A673 (cell line): ENCODE results near the gene TTC33. TPM values are rescaled to one million over a fixed set of nuclear protein-coding genes. Genes with fewer than 3 reads are reported as not detected.

Experiments
- BruUV-seq: library from RNA; stranded (reverse); fragments of 400-500 nt; replicated peaks from 2 replicates; lab custom pipeline; 2021; lab: Mats Ljungman, UMichigan
- CTCF ChIA-PET: fragments of 300-600 bp; sonication (Branson Sonifier 250); formaldehyde crosslinking; loops from one replicate; lab custom pipeline; 2022; ENCODE audit warnings: antibody characterized with exemption; lab: Charles Lee
- POLR2A ChIA-PET: fragments of 300-600 bp; sonication (Branson Sonifier 250); formaldehyde crosslinking; loops from one replicate; lab custom pipeline; 2022; ENCODE audit warnings: antibody characterized with exemption; ENCODE audit not compliant: low non-redundant PET; lab: Charles Lee
- DNase-seq: peaks from one replicate; pipeline ENCODE4 v3.0.0-alpha.2; 2015; ENCODE audit warnings: low spot score
- H3K27ac ChIP-seq: fragments of 200-600 bp; sonication (generic); 2 replicates; pipeline ENCODE4 v1.5.1; 2016; ENCODE audit warnings: mixed run types, low read depth, mild to moderate bottlenecking, mixed read lengths, antibody characterized with exemption, low read length; ENCODE audit not compliant: poor library complexity, severe bottlenecking
- H3K27me3 ChIP-seq: fragments of 200-600 bp; sonication (generic); replicated peaks from 2 replicates; pipeline ENCODE4 v1.6.1; 2017; ENCODE audit warnings: mixed run types, low read depth, mild to moderate bottlenecking, mixed read lengths, antibody characterized with exemption, low read length; ENCODE audit not compliant: insufficient read depth, poor library complexity
- H3K36me3 ChIP-seq: fragments of 200-600 bp; sonication (generic); 2 replicates; pipeline ENCODE4 v1.6.1; 2016; ENCODE audit warnings: mixed run types, mild to moderate bottlenecking, mixed read lengths, antibody characterized with exemption, low read length; ENCODE audit not compliant: insufficient read depth, poor library complexity, severe bottlenecking
- H3K4me1 ChIP-seq: fragments of 200-600 bp; sonication (generic); 2 replicates; pipeline ENCODE4 v1.6.1; 2017; ENCODE audit warnings: mixed run types, mild to moderate bottlenecking, mixed read lengths, antibody characterized with exemption, low read length; ENCODE audit not compliant: insufficient read depth, poor library complexity, severe bottlenecking
- H3K4me3 ChIP-seq: fragments of 200-600 bp; sonication (generic); 2 replicates; pipeline ENCODE4 v1.5.1; 2016; ENCODE audit warnings: low read depth, mixed run types, mild to moderate bottlenecking, mixed read lengths, low read length; ENCODE audit not compliant: poor library complexity, severe bottlenecking
- H3K9me3 ChIP-seq: fragments of 200-600 bp; sonication (generic); 2 replicates; pipeline ENCODE4 v1.6.1; 2016; ENCODE audit warnings: mixed run types, low read depth, mild to moderate bottlenecking, mixed read lengths, antibody characterized with exemption, low read length; ENCODE audit not compliant: poor library complexity, severe bottlenecking
- EZH2 ChIP-seq: fragments of 200-600 bp; sonication (generic); IDR thresholded peaks from 2 replicates; pipeline ENCODE4 v1.6.1; 2017; ENCODE audit warnings: borderline replicate concordance, low read depth, mild to moderate bottlenecking, mixed read lengths, antibody characterized with exemption, low read length; ENCODE audit not compliant: poor library complexity, severe bottlenecking
- intact Hi-C: fragments of 100-400 bp; cut with micrococcal nuclease; formaldehyde crosslinking; loops from one replicate; pipeline ENCODE4 v1.10.0; 2022; ENCODE audit not compliant: unreplicated experiment
- total RNA-seq: library from RNA; stranded (reverse); gene quantifications from 2 replicates; pipeline ENCODE4 v1.2.3, GENCODE V29; 2021
- TF ChIP-seq, protein P1 (sequence below): fragments of 300-800, 200-600 bp; sonication (generic); conservative IDR thresholded peaks from 2 replicates; pipeline ENCODE4 v1.5.1; 2017; ENCODE audit warnings: low read depth, mild to moderate bottlenecking, antibody characterized with exemption, low read length, moderate library complexity, mixed read lengths

TTC33 gene
- total RNA-seq, 1 experiment from 2014 or later = 17.0 TPM

DNA sequence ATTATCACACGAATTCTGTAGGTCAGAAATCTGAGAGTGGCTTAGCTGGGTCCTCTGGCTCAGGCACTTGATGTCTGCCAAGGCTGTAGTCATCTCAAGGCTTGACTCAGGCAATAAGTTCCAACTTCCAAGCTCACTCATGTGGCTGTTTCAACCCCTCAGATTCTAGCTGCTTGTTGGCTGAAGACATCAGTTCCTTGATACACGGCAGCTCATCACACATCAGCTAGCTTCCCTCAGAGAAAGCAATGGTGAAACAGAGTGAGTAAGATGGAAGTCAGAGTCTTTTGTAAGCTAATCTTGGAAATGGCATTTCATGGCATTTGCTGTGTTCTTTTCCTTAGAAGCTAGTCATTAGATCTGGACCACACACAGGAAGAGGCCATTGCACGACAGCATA lies 280.2 kb downstream of the TTC33 start:
- ChIA-PET POLR2A (no interaction called here), CTCF (no interaction called here)
- no peaks in the 10 kb centered on the region for H3K36me3 ChIP-seq
- DNase-seq = no peak
- no peak for TF ChIP-seq EZH2
- TF ChIP-seq, protein P1, sequence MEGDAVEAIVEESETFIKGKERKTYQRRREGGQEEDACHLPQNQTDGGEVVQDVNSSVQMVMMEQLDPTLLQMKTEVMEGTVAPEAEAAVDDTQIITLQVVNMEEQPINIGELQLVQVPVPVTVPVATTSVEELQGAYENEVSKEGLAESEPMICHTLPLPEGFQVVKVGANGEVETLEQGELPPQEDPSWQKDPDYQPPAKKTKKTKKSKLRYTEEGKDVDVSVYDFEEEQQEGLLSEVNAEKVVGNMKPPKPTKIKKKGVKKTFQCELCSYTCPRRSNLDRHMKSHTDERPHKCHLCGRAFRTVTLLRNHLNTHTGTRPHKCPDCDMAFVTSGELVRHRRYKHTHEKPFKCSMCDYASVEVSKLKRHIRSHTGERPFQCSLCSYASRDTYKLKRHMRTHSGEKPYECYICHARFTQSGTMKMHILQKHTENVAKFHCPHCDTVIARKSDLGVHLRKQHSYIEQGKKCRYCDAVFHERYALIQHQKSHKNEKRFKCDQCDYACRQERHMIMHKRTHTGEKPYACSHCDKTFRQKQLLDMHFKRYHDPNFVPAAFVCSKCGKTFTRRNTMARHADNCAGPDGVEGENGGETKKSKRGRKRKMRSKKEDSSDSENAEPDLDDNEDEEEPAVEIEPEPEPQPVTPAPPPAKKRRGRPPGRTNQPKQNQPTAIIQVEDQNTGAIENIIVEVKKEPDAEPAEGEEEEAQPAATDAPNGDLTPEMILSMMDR = no peak
- no peaks in the 10 kb centered on the region for H3K4me1 ChIP-seq
- H3K4me3 ChIP-seq = no peak overlapping the region
- no peak overlapping the region for H3K27ac ChIP-seq
- no peaks in the 10 kb centered on the region for H3K27me3 ChIP-seq
- H3K9me3 ChIP-seq = no peaks in the 10 kb centered on the region
- intact Hi-C loops = no loop called here
- BruUV-seq = no TSS peak

DNA sequence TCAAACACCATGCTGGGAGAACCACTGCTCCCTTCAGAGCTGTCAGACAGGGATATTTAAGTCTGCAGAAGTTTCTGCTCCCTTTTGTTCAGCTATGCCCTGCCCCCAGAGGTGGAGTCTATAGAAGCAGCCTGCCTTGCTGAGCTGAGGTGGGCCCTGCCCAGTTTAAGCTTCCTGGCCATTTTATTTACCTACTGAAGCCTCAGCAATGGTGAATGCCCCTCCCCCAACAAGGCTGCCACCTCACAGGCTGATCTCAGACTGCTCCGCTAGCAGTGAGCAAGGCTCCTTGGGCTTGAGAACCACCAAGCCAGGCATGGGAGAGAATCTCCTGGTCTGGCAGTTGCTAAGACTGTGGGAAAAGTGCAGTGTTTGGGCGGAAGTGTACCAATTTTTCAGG lies 281.5 kb downstream of the TTC33 start:
- intact Hi-C loops = no loop called here
- Histone ChIP-seq H3K27me3 (no peaks in the 10 kb centered on the region), H3K4me3 (no peak overlapping the region), H3K9me3 (no peaks in the 10 kb centered on the region), H3K36me3 (no peaks in the 10 kb centered on the region), H3K4me1 (no peaks in the 10 kb centered on the region), H3K27ac (no peak overlapping the region)
- BruUV-seq = no TSS peak
- ChIA-PET POLR2A (no interaction called here), CTCF (no interaction called here)
- DNase-seq = no peak
- no peak for TF ChIP-seq EZH2
- TF ChIP-seq, protein P1 = no peak

DNA sequence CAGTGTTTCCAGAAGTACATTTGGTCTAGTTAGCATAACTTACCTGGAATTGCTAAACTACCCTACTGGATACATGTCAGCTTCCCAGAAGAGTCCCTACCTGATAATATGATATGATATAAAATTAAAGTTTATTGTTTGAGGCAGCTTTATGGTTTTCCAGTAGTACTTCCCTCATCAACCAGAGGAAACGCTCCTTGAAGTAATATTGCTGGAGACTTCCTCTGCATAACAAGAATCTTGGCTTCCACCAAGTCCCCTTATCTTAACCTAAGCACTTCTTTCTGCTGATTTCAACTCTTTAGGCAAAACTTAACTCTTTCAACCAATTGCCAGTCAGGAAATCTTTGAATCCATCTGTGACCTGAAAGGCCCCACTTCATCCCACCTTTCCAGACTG lies 290.3 kb downstream of the TTC33 start:
- Histone ChIP-seq H3K36me3 (no peaks in the 10 kb centered on the region), H3K4me3 (no peak overlapping the region), H3K4me1 (no peaks in the 10 kb centered on the region), H3K9me3 (no peaks in the 10 kb centered on the region), H3K27me3 (no peaks in the 10 kb centered on the region), H3K27ac (no peak overlapping the region)
- ChIA-PET POLR2A (no interaction called here), CTCF (no interaction called here)
- DNase-seq = no peak
- BruUV-seq = no TSS peak
- intact Hi-C loops = no loop called here
- no peak for TF ChIP-seq EZH2
- TF ChIP-seq, protein P1 = no peak
